ENCODE data around the gene GRIK2.

GRCh38 chr6:101840100-101840499 lies 446.6 kb downstream of the GRIK2 start:
- TF ChIP-seq POLR2AphosphoS5 (IDR thresholded peaks at IDR 0.05; ENCODE audit: low read depth, low read length): no peak
- no peak for TF ChIP-seq CTCF (IDR thresholded peaks at IDR 0.05)
- no peak for TF ChIP-seq TCF7L2 (IDR thresholded peaks at IDR 0.05; ENCODE audit: low read depth, low read length)
- TF ChIP-seq REST (IDR thresholded peaks at IDR 0.05; ENCODE audit: insufficient read depth in 1 of 2, low read depth in 2 of 2, low read length in 1 of 2): no peak
